GM04504 (cell line): ENCODE data around the gene SYT11.
"Not testable (repeated sequence)": the region's sequence is repeated elsewhere in the genome, so short reads cannot be mapped to it uniquely, and the experiment has no call there.

Source experiments
- DNase-seq: peaks from one replicate; pipeline ENCODE4 v3.0.0-alpha.2; 2012; ENCODE audit warnings: low read depth

Gene SYT11

DNA sequence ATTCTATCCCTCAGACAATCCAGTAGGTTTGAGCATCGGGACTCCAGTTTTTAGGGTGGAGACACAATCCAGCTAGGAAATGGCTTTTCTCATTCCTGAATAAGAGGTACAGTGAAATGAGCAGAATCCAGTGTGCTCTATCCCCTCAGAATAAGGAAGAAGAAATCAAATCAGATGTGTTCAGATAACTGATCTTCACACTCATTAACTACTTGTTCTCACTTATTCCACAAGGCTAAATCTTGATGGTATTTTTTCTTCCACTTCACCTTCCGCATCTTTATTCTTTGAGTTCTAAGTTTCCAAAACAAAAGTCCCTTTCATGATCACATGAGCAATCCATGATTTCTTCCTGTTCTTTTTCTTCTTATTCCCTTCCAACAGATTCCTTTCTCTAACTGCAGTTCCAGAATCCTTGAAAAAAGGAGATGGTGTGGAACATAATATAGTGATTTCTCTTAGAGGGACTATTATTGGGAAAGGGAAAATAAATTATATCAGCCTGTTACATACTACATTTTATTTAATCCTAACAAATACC is 1.7 kb downstream of the SYT11 start:
- no peak for DNase-seq

DNA sequence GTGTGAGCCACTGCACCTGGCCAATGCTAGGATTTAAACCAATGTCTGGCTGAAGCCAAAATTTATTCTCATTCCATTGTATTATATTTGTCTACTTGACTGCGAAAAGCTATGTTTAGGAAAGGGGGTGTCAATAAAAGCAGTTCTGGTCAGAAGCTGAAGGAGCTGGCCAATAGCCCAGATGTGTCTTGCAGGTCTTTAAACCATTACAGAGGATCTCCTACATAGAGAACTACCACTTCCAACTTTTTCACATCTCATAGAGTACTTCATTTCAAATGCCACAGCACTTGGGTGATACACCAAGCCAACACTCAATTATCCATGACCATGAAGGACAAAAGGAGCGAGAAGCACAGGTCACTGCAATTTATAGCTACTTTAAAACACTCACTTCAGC is 2.5 kb downstream of the SYT11 start:
- DNase-seq, result no peak

DNA sequence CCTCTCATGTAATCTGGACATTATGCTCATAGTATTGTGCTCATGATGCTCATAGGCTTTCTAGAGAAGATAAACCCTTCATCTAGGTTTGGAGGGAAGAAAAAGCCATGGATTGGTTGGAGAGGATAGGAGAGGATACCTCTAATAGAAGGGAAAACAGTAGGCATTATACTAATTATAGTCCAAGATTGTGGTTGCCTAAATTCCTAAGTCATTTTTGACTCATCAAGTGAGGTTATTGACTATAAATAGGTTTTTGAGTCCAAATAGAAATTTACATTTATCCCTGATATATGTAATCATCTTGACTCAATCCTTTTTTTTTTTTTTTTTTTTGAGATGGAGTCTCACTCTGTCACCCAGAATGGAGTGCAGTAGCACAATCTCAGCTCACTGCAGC is 5.0 kb downstream of the SYT11 start:
- no peak for DNase-seq

DNA sequence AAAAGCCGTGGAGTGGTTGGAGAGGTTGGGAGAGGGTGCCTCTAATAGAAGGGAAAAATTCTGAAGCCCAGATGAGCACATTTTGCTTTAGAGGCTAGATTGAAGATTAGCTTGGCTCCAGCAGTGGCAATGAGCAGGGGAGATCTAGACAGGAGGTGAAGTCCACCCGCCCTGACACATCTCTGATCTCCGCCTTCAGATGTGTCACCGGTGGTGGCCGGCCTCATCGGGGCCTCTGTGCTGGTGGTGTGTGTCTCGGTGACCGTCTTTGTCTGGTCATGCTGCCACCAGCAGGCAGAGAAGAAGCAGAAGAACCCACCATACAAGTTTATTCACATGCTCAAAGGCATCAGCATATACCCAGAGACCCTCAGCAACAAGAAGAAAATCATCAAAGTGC is 8.4 kb downstream of the SYT11 start:
- DNase-seq, result no peak

- DNase-seq, result no peak
Observed at GRCh38 chr1:155871390-155871789, 12.0 kb downstream of the SYT11 start.

- DNase-seq, result no peak
Observed at GRCh38 chr1:155872527-155872926, 13.2 kb downstream of the SYT11 start.

DNA sequence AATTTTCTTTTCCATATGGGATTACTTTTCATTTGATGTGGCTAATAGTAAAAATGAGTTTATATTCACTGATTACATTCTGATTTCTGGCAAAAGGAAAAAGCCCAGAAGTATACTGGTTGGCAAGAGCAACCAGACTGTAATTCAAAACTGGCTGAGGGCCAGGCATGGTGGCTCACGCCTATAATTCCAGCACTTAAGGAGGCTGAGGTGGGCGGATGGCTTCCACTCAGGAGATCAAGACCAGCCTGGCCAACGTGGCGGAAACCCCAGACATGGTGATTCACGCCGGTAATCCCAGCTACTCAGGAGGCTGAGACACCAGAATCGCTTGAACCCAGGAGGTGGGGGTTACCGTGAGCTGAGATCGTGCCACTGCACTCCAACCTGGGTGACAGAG is 14.5 kb downstream of the SYT11 start:
- no peak for DNase-seq

DNA sequence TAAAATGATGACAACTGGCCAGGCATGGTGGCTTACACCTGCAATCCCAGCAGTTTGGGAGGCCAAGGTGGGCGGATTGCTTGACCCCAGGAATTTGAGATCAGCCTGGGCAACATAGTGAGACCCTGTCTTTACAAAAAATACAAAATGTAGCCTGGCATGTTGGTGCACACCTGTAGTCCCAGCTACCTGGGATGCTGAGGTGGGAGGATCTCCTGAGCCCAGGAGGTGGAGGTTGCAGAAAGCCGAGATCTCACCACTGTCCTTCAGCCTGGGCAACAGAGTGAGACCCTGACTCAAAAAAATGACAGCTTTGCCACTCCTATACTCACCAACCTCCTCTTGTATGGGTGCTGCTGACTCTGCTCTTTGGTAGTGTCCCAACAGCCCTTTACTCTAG is 18.6 kb downstream of the SYT11 start:
- DNase-seq, result no peak

GRCh38 chr1:155880251-155880650 is 20.9 kb downstream of the SYT11 start:
- DNase-seq, result no peak

- DNase-seq, result no peak
Observed at GRCh38 chr1:155880950-155881349, 21.6 kb downstream of the SYT11 start.

DNA sequence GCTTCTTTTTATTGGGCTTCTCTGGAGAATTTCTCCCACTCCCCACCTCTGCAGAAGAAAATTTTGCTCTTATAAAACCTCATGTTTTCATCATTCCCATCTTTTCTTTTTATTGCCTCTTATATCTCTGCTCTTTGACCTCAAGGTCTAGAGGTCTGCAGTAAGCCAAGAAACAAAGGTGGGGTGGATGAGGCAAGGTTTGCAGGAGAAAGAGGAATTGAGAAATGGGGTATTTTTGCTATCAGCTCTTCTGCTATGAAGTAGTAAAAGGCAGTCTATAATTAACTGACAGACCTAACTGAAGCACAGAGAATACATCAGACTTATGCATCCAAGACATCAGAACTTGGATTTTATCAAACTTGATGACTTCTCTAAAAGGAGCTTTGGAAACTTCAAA is 22.9 kb downstream of the SYT11 start:
- no peak for DNase-seq

DNA sequence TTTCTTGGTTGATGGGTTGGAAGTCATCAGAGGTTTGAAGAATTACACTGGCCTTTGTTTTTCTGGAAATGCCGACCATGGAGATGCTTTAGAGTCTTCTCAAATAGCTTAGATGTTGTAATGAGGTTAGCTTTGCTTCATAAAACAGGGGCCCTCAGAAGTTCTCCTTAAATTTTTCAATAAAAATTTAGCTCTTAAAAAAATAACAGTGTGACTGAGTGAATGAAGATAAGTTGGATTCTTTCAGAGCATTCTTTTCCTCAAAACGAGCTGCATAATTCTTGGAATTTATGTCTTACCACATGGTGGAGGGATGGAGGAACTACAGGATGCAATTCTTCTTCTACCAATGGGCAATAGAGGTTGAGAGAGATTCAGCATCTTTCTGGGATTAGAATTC is 23.4 kb downstream of the SYT11 start:
- DNase-seq, result no peak

GRCh38 chr1:155884031-155884960 is 24.9 kb downstream of the SYT11 start:
- no peak for DNase-seq

DNA sequence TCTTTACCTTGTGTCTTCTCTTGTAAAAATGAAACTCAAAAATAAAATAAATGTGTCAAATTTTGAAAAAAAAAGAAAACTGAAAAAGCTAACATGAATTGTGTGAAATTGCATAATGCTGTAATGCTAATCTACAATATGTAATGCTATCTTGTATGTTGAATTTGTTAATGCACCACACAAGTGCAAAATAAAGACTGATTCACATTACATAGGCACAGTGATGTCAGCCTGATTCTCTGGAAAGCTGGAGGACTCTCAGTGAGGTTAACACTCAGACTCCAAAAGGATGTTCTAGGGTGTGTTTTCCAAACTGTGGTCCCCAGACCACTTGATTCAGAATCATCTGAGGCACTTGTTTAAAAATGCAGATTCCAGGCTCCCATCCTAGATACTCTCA is 25.6 kb downstream of the SYT11 start:
- DNase-seq, result no peak

GRCh38 chr1:155888481-155888880 is 29.1 kb downstream of the SYT11 start:
- DNase-seq, result no peak

DNA sequence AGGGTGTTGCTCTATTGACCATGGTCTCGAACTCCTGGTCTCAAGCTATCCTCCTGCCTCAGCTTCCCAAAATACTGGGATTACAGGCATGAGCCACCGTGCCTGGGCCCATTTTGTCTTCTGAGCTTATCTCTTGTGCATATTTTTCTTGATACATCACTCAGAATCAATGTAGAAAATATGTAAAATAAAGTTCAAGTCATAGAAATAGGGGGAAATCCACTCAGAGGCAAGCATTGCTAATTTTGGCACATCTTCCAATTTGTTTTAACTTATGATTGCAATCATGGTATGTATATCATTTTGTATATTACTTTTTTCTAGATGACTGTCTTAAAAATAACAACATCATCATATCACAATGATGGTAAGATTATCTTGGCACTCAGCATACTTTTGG is 30.2 kb downstream of the SYT11 start:
- DNase-seq, result no peak

GRCh38 chr1:155890251-155890650 is 30.9 kb downstream of the SYT11 start:
- no peak for DNase-seq

GRCh38 chr1:155892796-155893195 is 33.4 kb downstream of the SYT11 start:
- no peak for DNase-seq

DNA sequence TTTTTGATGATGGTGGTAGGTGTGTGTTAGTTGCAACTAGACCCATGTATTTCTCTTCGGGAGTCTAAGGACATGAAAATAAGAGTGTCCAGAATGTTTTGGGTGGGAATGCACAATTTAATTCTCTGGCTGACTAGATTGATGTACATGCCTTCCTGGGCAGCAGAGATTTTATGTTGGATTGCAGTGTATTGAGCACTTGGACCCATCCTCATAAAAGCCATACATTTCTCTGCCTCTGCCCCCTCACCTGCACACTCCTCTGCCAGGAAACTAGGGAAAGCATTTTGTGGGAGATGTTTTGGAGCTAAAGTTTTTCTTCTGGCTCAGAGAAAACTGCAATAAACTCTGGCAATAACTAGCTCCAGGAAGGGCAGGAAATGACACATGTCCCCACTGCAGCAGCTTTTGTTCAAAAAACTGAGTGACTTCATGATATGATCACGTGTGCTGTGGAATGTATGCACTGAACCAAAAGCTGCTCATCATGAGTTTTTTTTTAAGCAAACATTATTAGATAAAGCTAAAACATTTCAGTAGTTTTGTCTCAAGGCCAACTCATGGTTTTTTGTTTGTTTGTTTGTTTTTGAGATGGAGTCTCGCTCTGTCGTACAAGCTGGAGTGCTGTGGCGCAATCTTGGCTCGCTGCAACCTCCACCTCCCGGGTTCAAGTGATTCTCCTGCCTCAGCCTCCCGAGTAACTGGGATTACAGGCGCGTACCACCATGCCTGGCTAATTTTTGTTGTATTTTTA is 34.2 kb downstream of the SYT11 start:
- DNase-seq, result peak; percentile 85

GRCh38 chr1:155895617-155896016 is 36.2 kb downstream of the SYT11 start:
- DNase-seq, result not testable (repeated sequence)

- not testable (repeated sequence) for DNase-seq
Observed at GRCh38 chr1:155896476-155896875, 37.1 kb downstream of the SYT11 start.

DNA sequence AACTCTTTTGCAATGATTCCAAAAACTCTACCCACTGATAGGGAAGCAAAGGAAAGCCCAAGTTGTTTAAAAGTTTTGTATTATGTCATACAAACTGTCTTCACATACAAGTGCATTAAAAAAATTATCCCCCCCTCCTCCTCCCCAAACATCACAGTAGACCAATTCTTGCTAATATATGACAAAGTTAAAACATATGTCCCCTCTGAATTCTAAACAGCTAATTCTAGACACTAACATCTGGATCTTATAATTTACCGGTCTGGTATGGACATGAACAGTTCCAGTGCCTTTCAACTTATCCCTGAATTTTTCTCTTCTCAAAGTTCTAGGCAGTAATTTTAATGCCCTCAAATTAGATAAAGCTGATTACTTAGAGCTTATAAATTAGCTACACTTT is 38.4 kb downstream of the SYT11 start:
- no peak for DNase-seq

DNA sequence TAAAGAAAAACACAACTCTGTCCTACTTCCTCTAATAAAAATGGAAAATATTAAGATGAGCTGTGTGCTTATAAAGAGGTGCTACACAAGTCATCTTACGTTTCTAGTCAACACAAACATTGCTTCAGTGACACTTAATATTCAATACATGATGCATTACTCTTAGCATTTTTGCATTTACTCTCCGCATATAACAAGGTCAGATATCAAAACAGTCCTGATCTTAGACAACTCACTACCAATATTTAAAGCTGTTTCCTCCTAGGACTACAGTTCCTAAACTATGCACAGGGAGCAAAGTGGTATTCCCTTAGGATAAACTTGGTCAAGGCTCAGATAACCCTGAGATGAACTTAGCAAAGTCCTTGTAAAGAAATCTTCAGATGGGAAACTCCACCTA is 39.5 kb downstream of the SYT11 start:
- no peak for DNase-seq
